Measurements from ENCODE around the gene CNOT6. TPM values are rescaled to one million over a fixed set of nuclear protein-coding genes. Genes with fewer than 3 reads are reported as not detected.
A peak's percentile ranks its signal among the peaks of the same experiment; 100 is the strongest.

The CNOT6 gene
- total and polyA plus RNA-seq, 3 donors from 2014 or later = 22.1 to 29.7 (median 28.9) TPM

GRCh38 chr5:180611140-180611850 lies 117.1 kb downstream of the CNOT6 start:
- Histone ChIP-seq H3K27me3 (no peaks in the 10 kb centered on the region), H3K4me3 (no peak overlapping the region), H3K4me1 (no peaks in the 10 kb centered on the region), H3K36me3 (ENCODE audit: low read depth, missing control alignments) (no peaks in the 10 kb centered on the region), H3K27ac (no peak overlapping the region), H3K9me3 (no peaks in the 10 kb centered on the region)
- DNase-seq = no peak
- WGBS, 2 donors = 87 to 91% methylated on average over 9 to 30 of the region's 30 CpGs
- no peak for TF ChIP-seq CTCF (IDR thresholded peaks at IDR 0.05)
- intact Hi-C loops (cut with DNase I; ENCODE audit: low total_unique reads) = no loop called here

DNA sequence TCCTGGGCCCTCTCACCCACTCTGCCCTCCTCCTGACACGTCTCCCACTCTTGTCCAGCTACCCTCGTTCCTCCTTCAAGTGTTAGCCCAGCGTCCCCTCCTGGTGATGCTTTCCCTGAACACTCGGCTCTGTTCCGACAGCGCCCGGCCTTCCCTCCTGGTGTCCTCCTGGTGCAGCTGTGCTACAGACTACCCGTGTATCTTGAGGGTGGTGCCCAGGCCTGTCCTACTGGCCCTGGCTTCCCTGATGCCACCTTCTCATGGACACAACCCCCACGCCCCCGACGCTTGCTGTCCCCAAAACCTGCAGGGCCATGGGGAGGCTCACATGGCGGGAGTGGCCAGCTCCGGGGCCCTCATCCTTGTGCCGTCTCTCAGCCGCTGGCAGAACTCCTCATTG lies 118.5 kb downstream of the CNOT6 start:
- H3K27me3 ChIP-seq = no peaks in the 10 kb centered on the region
- H3K4me3 ChIP-seq = no peak overlapping the region
- 76 to 91% methylated on average over 7 to 14 of the region's 15 CpGs for WGBS, 2 donors
- H3K36me3 ChIP-seq (ENCODE audit: low read depth, missing control alignments) = no peaks in the 10 kb centered on the region
- no peak for DNase-seq
- TF ChIP-seq POLR2A (IDR thresholded peaks at IDR 0.05) (no peak), CTCF (IDR thresholded peaks at IDR 0.05) (no peak)
- no peaks in the 10 kb centered on the region for H3K9me3 ChIP-seq
- intact Hi-C loops (cut with DNase I; ENCODE audit: low total_unique reads) = no loop called here
- no peak overlapping the region for H3K27ac ChIP-seq
- H3K4me1 ChIP-seq = no peaks in the 10 kb centered on the region

- H3K27me3 ChIP-seq = no peaks in the 10 kb centered on the region
- DNase-seq = no peak
- 73 to 77% methylated on average over 14 to 19 of the region's 19 CpGs for WGBS, 2 donors
- no peak overlapping the region for H3K27ac ChIP-seq
- H3K9me3 ChIP-seq = no peaks in the 10 kb centered on the region
- intact Hi-C loops (cut with DNase I; ENCODE audit: low total_unique reads) = no loop called here
- TF ChIP-seq CTCF (IDR thresholded peaks at IDR 0.05) (no peak), POLR2A (IDR thresholded peaks at IDR 0.05) (no peak)
- no peak overlapping the region for H3K4me3 ChIP-seq
- H3K36me3 ChIP-seq (ENCODE audit: low read depth, missing control alignments) = no peaks in the 10 kb centered on the region
- no peaks in the 10 kb centered on the region for H3K4me1 ChIP-seq
These were observed 119.1 kb downstream of the CNOT6 start for GRCh38 chr5:180613188-180613813.

- no peak for TF ChIP-seq CTCF (IDR thresholded peaks at IDR 0.05)
- TF ChIP-seq POLR2A (IDR thresholded peaks at IDR 0.05) = no peak
- no peak overlapping the region for H3K27ac ChIP-seq
- H3K4me3 ChIP-seq = no peak overlapping the region
- H3K4me1 ChIP-seq = no peaks in the 10 kb centered on the region
- intact Hi-C loops (cut with DNase I; ENCODE audit: low total_unique reads) = no loop called here
- 73 to 85% methylated on average over 7 to 11 of the region's 11 CpGs for WGBS, 2 donors
- no peaks in the 10 kb centered on the region for H3K9me3 ChIP-seq
- no peaks in the 10 kb centered on the region for H3K36me3 ChIP-seq (ENCODE audit: low read depth, missing control alignments)
- no peaks in the 10 kb centered on the region for H3K27me3 ChIP-seq
- DNase-seq = no peak
These were observed 119.6 kb downstream of the CNOT6 start for GRCh38 chr5:180613814-180614188.

GRCh38 chr5:180618487-180618828 lies 124.3 kb downstream of the CNOT6 start:
- Histone ChIP-seq H3K4me3 (peak overlapping the region; percentile 32 to 40), H3K27ac (no peak overlapping the region), H3K27me3 (no peaks in the 10 kb centered on the region), H3K9me3 (no peaks in the 10 kb centered on the region), H3K4me1 (no peaks in the 10 kb centered on the region), H3K36me3 (ENCODE audit: low read depth, missing control alignments) (no peaks in the 10 kb centered on the region)
- 5 to 11% methylated on average over 3 to 15 of the region's 15 CpGs for WGBS, 2 donors
- intact Hi-C loops (cut with DNase I; ENCODE audit: low total_unique reads) = no loop called here
- DNase-seq = no peak
- TF ChIP-seq CTCF (IDR thresholded peaks at IDR 0.05) (no peak), POLR2A (IDR thresholded peaks at IDR 0.05) (no peak)

Data from testis (tissue), 3 donors.